ENCODE measurements around the gene CENPH.
"Not testable (repeated sequence)": the region's sequence is repeated elsewhere in the genome, so short reads cannot be mapped to it uniquely, and the experiment has no call there.

The CENPH gene, protein sequence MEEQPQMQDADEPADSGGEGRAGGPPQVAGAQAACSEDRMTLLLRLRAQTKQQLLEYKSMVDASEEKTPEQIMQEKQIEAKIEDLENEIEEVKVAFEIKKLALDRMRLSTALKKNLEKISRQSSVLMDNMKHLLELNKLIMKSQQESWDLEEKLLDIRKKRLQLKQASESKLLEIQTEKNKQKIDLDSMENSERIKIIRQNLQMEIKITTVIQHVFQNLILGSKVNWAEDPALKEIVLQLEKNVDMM

DNA sequence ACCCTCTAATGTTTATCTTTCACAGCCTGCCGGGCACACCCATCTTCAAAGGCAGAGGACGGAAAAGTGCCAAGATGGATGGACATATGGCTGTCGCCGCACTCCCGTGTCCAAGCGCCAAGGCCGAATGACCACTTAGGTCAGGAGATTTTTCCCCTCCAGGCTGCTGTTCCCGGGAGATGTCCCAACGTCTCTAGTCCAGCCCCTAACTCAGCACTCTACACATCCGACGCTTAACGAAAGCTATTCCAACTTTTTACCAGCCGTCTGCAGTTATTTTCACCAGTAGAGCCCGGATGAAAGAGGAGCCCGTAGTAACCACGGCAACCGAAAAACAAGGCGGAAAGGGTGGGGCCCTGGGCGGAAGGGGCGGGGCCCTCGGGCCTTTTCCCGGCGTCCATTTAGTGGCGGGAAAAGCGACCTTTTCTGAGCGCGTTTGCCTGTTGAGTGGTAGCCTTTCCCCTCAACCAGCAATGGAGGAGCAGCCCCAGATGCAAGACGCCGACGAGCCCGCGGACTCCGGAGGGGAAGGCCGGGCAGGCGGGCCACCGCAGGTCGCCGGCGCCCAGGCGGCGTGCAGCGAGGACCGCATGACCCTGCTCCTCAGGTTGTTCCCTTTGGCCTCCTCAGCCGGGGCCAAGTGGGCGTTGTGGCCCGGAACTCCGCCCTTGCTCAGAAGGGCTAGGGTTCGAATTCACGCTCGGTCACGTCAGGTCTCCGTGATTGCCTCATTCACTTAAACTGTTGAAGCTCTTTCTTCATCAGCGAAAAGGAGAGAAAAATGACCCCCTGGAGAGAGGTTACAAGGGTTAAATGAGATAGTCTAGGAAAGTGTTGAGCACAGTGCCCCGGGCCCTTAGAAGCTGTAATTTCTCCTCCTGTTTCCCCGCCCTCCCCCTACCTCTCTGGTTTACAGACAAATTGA is at the start of gene CENPH:
Gene CENPH, plus strand, starts transcription at position 422 of the 925 bp plus-strand sequence. Its CDS starts 52 bp downstream, at position 474.
- peak; percentile 67 for DNase-seq

GRCh38 chr5:69140239-69140638 is 49.1 kb upstream of the CENPH start:
- not testable (repeated sequence) for DNase-seq

GRCh38 chr5:69140827-69141226 is 48.6 kb upstream of the CENPH start:
- no peak for DNase-seq

DNA sequence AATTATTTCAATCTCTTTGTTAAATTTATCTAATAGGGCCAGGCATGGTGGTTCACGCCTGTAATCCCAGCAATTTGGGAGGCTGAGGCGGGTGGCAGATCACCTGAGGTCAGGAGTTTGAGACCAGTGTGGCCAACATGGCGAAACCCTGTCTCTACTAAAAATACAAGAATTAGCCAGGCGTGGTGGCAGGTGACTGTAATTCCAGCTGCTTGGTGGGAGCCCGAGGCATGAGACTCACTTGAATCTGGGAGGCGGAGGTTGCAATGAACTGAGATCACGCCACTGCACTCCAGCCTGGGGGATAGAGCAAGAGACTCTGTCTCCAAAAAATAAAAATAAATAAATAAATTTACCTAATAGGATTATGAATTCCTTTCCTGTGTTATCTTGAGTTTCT is 40.8 kb upstream of the CENPH start:
- not testable (repeated sequence) for DNase-seq

GRCh38 chr5:69148981-69149675 is 40.3 kb upstream of the CENPH start:
- DNase-seq, result no peak

GRCh38 chr5:69149676-69150010 is 39.7 kb upstream of the CENPH start:
- DNase-seq, result no peak

DNA sequence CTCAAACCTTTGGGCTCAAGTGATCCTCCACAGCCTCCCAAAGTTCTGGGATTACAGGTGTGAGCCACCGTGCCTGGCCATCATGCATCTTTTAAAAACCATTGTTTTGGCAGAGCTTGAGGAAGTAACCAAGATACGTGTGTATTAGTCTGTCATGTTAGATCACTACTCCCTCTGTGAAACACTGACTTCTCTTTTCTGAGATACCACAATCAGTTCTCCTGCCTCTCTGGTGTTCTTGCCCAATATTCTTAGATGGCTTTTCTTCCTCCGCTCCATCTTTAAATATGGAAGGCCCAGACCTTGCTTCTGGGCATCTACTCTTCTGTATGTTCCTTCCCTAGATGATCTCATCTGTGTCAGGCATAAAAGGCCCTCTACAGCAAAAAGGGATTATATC is 36.7 kb upstream of the CENPH start:
- DNase-seq, result no peak

DNA sequence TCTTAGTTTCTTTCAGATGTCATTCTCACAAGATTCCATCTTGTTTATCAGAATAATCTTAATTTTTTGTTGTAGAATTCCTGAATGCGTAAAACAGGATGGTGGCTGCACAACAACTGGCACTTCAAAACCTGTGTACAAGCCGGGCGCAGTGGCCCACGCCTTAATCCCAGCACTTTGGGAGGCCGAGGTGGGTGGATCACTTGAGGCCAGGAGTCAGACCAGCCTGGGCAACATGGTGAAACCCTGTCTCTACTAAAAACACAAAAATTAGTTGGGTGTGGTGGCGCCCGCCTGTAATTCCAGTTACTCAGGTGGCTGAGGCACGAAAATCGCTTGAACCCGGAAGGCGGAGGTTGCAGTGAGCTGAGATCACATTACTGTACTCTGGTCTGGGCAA is 32.9 kb upstream of the CENPH start:
- DNase-seq, result no peak

DNA sequence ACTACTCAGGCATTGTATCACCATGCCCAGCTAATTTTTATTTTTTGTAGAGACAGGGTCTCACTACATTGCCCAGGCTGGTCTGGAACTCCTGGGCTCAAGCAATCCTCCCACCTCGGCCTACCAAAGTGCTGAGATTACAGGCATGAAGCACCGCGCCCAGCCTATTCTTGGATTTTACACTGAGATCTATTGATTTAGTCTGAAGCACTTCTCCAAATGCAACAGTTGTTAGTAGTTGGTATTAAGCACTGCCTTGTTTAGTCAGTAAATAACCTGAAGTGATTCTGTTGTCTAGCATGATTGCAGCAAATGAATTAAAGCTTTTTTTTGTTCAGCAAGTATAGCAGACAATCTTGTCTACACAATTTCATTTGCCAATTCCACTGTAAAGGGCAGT is 31.3 kb upstream of the CENPH start:
- no peak for DNase-seq

GRCh38 chr5:69160651-69161050 is 28.7 kb upstream of the CENPH start:
- DNase-seq, result no peak

- DNase-seq, result peak; percentile 79
Measured at GRCh38 chr5:69166686-69167492, 22.5 kb upstream of the CENPH start, which contains the start of gene CCNB1. Gene CCNB1, plus strand, starts transcription at chr5:69167150. Its CDS starts 113 bp downstream, at chr5:69167263.

DNA sequence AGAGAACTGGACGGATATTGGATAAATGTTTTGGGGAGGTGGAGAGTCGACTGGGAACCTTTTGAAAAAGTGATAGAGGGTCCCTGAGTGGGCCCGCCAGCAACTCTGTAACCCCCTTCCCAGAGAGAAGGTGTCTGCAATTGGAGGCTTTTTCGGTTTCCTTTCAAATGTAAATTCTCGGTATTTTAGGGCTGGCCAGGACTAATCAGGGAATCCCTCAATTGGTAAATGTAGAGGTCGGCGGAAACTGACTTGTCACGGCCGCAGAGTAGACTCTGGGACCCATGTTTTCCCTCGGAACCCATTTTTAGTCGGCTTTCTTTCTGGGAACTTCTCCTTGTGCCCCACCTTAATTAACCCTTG is 21.9 kb upstream of the CENPH start:
- peak; percentile 3 for DNase-seq

DNA sequence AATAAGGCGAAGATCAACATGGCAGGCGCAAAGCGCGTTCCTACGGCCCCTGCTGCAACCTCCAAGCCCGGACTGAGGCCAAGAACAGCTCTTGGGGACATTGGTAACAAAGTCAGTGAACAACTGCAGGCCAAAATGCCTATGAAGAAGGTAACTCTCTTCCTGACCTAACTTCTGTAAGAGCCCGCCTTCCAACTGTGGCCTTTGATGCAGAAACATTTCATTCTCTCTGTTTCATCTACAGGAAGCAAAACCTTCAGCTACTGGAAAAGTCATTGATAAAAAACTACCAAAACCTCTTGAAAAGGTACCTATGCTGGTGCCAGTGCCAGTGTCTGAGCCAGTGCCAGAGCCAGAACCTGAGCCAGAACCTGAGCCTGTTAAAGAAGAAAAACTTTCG is 21.5 kb upstream of the CENPH start:
- DNase-seq, result no peak

- no peak for DNase-seq
Measured at GRCh38 chr5:69170495-69170894, 18.9 kb upstream of the CENPH start.

DNA sequence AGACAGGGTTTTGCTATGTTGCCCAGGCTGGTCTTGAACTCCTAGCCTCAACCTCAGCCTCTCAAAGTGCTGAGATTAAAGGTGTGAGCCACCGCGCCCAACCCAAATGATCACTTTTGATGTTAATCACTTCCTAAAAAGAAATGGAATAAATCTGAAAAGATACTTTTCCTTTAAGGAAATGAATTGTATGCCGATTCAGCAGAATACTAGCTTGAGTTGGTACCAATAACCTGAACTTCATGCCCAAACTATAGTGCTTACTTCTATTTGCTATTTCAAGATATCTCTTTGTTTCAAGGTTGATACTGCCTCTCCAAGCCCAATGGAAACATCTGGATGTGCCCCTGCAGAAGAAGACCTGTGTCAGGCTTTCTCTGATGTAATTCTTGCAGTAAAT is 18.4 kb upstream of the CENPH start:
- no peak for DNase-seq

DNA sequence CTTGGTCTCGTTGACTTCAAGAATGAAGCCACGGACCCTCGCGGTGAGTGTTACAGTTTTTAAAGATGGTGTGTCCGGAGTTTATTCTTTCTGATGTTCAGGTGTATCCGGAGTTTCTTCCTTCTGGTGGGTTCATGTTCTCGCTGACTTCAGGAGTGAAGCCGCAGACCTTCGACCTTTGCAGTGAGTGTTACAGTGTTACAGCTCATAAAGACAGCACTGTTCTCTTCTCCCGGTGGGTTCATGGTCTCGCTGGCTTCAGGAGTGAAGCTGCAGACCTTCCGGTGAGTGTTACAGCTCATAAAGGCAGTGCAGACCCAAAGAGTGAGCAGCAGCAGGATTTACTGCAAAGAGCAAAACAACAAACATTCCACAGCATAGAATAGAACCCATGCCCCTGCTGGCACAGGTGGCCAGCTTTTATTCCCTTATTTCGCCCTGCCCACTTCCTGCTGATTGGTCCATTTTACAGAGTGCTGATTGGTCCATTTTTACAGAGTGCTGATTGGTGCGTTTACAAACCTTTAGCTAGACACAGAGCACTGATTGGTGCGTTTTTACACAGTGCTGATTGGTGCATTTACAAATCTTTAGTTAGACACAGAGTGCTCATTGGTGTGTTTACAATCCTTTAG is 7.6 kb upstream of the CENPH start:
- not testable (repeated sequence) for DNase-seq

DNA sequence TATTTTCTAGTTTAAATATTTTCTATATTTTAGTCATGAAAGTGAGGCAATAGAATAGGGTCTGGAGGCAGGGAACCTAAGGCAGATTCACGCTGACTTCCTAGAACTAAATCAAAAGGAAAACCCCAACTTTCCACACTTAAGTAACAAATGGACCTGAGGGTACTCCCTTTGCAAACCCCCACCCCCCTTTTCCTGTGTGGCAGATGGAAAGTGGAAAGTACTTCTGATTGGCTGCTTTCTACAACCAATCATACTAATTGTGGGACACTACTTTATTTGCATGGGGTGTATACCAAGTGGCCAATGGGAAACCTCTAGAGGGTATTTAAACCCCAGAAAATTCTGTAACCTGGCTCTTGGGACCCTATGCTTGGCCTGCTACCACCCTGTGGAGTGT is 4.8 kb upstream of the CENPH start:
- DNase-seq, result no peak

- DNase-seq, result no peak
Measured at GRCh38 chr5:69187342-69187741, 2.0 kb upstream of the CENPH start.

GRCh38 chr5:69188811-69189161 is 597 bp upstream of the CENPH start:
- DNase-seq, result peak; percentile 13

- no peak for DNase-seq
Measured at GRCh38 chr5:69202497-69202896, 13.1 kb downstream of the CENPH start.

GRCh38 chr5:69206528-69207190 is 17.3 kb downstream of the CENPH start:
- DNase-seq, result no peak

DNA sequence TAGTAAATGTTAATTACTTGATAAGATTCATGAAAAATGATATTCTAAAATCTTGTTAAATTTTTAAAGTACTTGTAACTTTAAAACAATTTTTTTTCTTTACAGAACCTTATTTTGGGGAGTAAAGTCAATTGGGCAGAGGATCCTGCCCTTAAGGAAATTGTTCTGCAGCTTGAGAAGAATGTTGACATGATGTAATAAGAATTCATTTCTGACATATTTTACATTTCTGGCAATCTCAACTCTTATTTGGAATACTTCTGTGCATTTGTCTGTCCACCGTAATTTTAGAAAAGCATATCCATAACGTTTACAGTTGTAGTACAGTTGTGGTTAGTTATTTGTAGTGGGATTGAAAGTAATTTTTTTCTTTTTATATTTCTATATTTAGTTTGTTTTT is 20.2 kb downstream of the CENPH start:
- no peak for DNase-seq

Data from DMS79 treated with DMSO at 0.1 percent for 48 hours (cell line).